ENCODE measurements around the gene TIMP2.

The TIMP2 gene

GRCh38 chr17:78864117-78864516, 61.1 kb downstream of the TIMP2 start:
- DNase-seq (ENCODE audit: low read depth), result no peak
- TF ChIP-seq CTCF (conservative IDR thresholded peaks at IDR 0.05; ENCODE audit: low read depth, low read length), result no peak
- H3K4me3 ChIP-seq (ENCODE audit: low read length), result no peak overlapping the region

GRCh38 chr17:78862073-78863023, 62.8 kb downstream of the TIMP2 start:
- peak overlapping the region; percentile 2 for H3K4me3 ChIP-seq (ENCODE audit: low read length)
- DNase-seq (ENCODE audit: low read depth), result peak; percentile 90
- TF ChIP-seq CTCF (conservative IDR thresholded peaks at IDR 0.05; ENCODE audit: low read depth, low read length), result no peak

- DNase-seq (ENCODE audit: low read depth), result no peak
- no peak for TF ChIP-seq CTCF (conservative IDR thresholded peaks at IDR 0.05; ENCODE audit: low read depth, low read length)
- H3K4me3 ChIP-seq (ENCODE audit: low read length), result no peak overlapping the region
These were observed 64.0 kb downstream of the TIMP2 start for GRCh38 chr17:78861229-78861628.

GRCh38 chr17:78859051-78859450, 66.1 kb downstream of the TIMP2 start:
- DNase-seq (ENCODE audit: low read depth), result no peak
- TF ChIP-seq CTCF (conservative IDR thresholded peaks at IDR 0.05; ENCODE audit: low read depth, low read length), result no peak
- H3K4me3 ChIP-seq (ENCODE audit: low read length), result no peak overlapping the region

- TF ChIP-seq CTCF (conservative IDR thresholded peaks at IDR 0.05; ENCODE audit: low read depth, low read length), result no peak
These were observed 67.9 kb downstream of the TIMP2 start for GRCh38 chr17:78857266-78857665.

GRCh38 chr17:78855561-78856165, 69.5 kb downstream of the TIMP2 start:
- TF ChIP-seq CTCF (conservative IDR thresholded peaks at IDR 0.05; ENCODE audit: low read depth, low read length), result no peak
- no peak overlapping the region for H3K4me3 ChIP-seq (ENCODE audit: low read length)
- no peak for DNase-seq (ENCODE audit: low read depth)

More at GRCh38 chr17:78857266-78857665, 67.9 kb downstream of the TIMP2 start:
- DNase-seq (ENCODE audit: low read depth), result no peak
- no peak overlapping the region for H3K4me3 ChIP-seq (ENCODE audit: low read length)

All from retinal pigment epithelial cell (primary cell).